SK-N-SH treated with all-trans-retinoic acid at 6 μM for 48 hours (cell line): ENCODE measurements around the gene FBLIM1.

Source experiments
- ATAC-seq: fragments of 200-7000 bp; cut with Tn5 transposase; 3 replicates; pipeline ENCODE4 v1.9.1; 2020; ENCODE audit warnings: mild to moderate bottlenecking, moderate library complexity
- BACH2 ChIP-seq: fragments of 250-450 bp; sonication (Bioruptor Pico); IDR thresholded peaks from 2 replicates; pipeline ENCODE4 v1.9.0; 2021; ENCODE audit warnings: mild to moderate bottlenecking, borderline replicate concordance
- CREB5 ChIP-seq: fragments of 250-450 bp; sonication (Bioruptor Pico); IDR thresholded peaks from 2 replicates; pipeline ENCODE4 v1.5.1; 2020; ENCODE audit warnings: low read depth, mild to moderate bottlenecking, moderate library complexity
- CSDC2 ChIP-seq: fragments of 250-450 bp; sonication (Bioruptor Pico); IDR thresholded peaks from 2 replicates; pipeline ENCODE4 v1.5.0; 2020; ENCODE audit warnings: mild to moderate bottlenecking, moderate library complexity
- CSRNP3 ChIP-seq: fragments of 250-450 bp; sonication (Bioruptor Pico); IDR thresholded peaks from 2 replicates; pipeline ENCODE4 v1.5.1; 2021; ENCODE audit warnings: mild to moderate bottlenecking, moderate library complexity
- ESRRG ChIP-seq: fragments of 250-450 bp; sonication (Bioruptor Pico); IDR thresholded peaks from 2 replicates; pipeline ENCODE4 v1.6.1; 2021; ENCODE audit warnings: mild to moderate bottlenecking
- ISL1 ChIP-seq: fragments of 250-450 bp; sonication (Bioruptor Pico); IDR thresholded peaks from 2 replicates; pipeline ENCODE4 v2.1.2; 2022; ENCODE audit warnings: mild to moderate bottlenecking, moderate library complexity
- OSR1 ChIP-seq: fragments of 250-450 bp; sonication (Bioruptor Pico); IDR thresholded peaks from 2 replicates; pipeline ENCODE4 v1.8.0; 2022; ENCODE audit warnings: moderate library complexity, mild to moderate bottlenecking, inconsistent platforms
- PATZ1 ChIP-seq: fragments of 250-450 bp; sonication (Bioruptor Pico); IDR thresholded peaks from 2 replicates; pipeline ENCODE4 v1.8.0; 2020; ENCODE audit warnings: mild to moderate bottlenecking, moderate library complexity, borderline replicate concordance
- POU6F1 ChIP-seq: fragments of 250-450 bp; sonication (Bioruptor Pico); IDR thresholded peaks from 2 replicates; pipeline ENCODE4 v1.8.0; 2021; ENCODE audit warnings: low read depth, mild to moderate bottlenecking, moderate library complexity, borderline replicate concordance
- RARB ChIP-seq: fragments of 250-450 bp; sonication (Bioruptor Pico); IDR thresholded peaks from 2 replicates; pipeline ENCODE4 v1.8.0; 2021; ENCODE audit warnings: mild to moderate bottlenecking, moderate library complexity
- SNAI2 ChIP-seq: fragments of 250-450 bp; sonication (Bioruptor Pico); IDR thresholded peaks from 2 replicates; pipeline ENCODE4 v1.5.0; 2020; ENCODE audit warnings: mild to moderate bottlenecking, moderate library complexity
- TCF4 ChIP-seq: fragments of 250-450 bp; sonication (Bioruptor Pico); IDR thresholded peaks from 2 replicates; pipeline ENCODE4 v1.8.0; 2021; ENCODE audit warnings: mild to moderate bottlenecking, moderate library complexity, borderline replicate concordance
- TOX ChIP-seq: fragments of 250-450 bp; sonication (Bioruptor Pico); IDR thresholded peaks from 2 replicates; pipeline ENCODE4 v1.8.0; 2021; ENCODE audit warnings: mild to moderate bottlenecking, moderate library complexity, borderline replicate concordance
- TSHZ2 ChIP-seq: fragments of 250-450 bp; sonication (Bioruptor Pico); IDR thresholded peaks from 2 replicates; pipeline ENCODE4 v1.5.0; 2020; ENCODE audit warnings: mild to moderate bottlenecking, moderate library complexity
- ZC3H10 ChIP-seq: fragments of 250-450 bp; sonication (Bioruptor Pico); IDR thresholded peaks from 2 replicates; pipeline ENCODE4 v1.5.1; 2021; ENCODE audit warnings: mild to moderate bottlenecking, moderate library complexity
- ZFP3 ChIP-seq: fragments of 250-450 bp; sonication (Bioruptor Pico); IDR thresholded peaks from 2 replicates; pipeline ENCODE4 v1.5.0; 2020; ENCODE audit warnings: mild to moderate bottlenecking, moderate library complexity
- ZFP30 ChIP-seq: fragments of 450-650 bp; formaldehyde crosslinking; IDR thresholded peaks from 2 replicates; pipeline ENCODE4 v1.5.0; 2022; ENCODE audit warnings: mild to moderate bottlenecking, moderate library complexity
- ZNF565 ChIP-seq: fragments of 450-650 bp; formaldehyde crosslinking; conservative IDR thresholded peaks from 2 replicates; pipeline ENCODE4 v1.5.0; 2020; ENCODE audit warnings: low read depth, mild to moderate bottlenecking, moderate library complexity
- ZNF70 ChIP-seq: fragments of 450-650 bp; formaldehyde crosslinking; IDR thresholded peaks from 2 replicates; pipeline ENCODE4 v1.5.0; 2020; ENCODE audit warnings: mild to moderate bottlenecking, moderate library complexity
- ZNF8 ChIP-seq: fragments of 450-650 bp; formaldehyde crosslinking; IDR thresholded peaks from 2 replicates; pipeline ENCODE4 v1.5.0; 2020; ENCODE audit warnings: mild to moderate bottlenecking, moderate library complexity

The FBLIM1 gene

GRCh38 chr1:15758343-15758931 lies at the start of gene FBLIM1:
Gene FBLIM1, plus strand, starts transcription at chr1:15758795. Its CDS starts 6,189 bp downstream, at chr1:15764984.
- ATAC-seq: peak; percentile 38
- TF ChIP-seq CREB5 (CRISPR knock-in tag): no peak

GRCh38 chr1:15709226-15709625 lies 49.4 kb upstream of the FBLIM1 start:
- TF ChIP-seq ZNF70 (CRISPR knock-in tag) (no peak), TCF4 (CRISPR knock-in tag) (no peak), ZFP30 (CRISPR knock-in tag) (no peak), ZNF8 (CRISPR knock-in tag) (no peak), OSR1 (no peak), ISL1 (CRISPR knock-in tag) (no peak), CSDC2 (no peak), ESRRG (no peak), BACH2 (CRISPR knock-in tag) (no peak), RARB (CRISPR knock-in tag) (no peak), TOX (CRISPR knock-in tag) (no peak), SNAI2 (CRISPR knock-in tag) (no peak)
- TF ChIP-seq, all 23 proteins: peak for 0
- no peak for ATAC-seq

- TF ChIP-seq CREB5 (CRISPR knock-in tag) (no peak), TSHZ2 (no peak), CSRNP3 (CRISPR knock-in tag) (no peak), ZFP3 (CRISPR knock-in tag) (no peak)
- ATAC-seq: no peak
Measured at GRCh38 chr1:15712168-15712567, 46.4 kb upstream of the FBLIM1 start.

GRCh38 chr1:15714406-15715136 lies 44.0 kb upstream of the FBLIM1 start:
- peak; percentile 50 for ATAC-seq
- no peak for TF ChIP-seq RARB (CRISPR knock-in tag)
- TF ChIP-seq ZC3H10 (CRISPR knock-in tag): no peak
- TF ChIP-seq CSDC2: no peak
- TF ChIP-seq ZFP3 (CRISPR knock-in tag): no peak
- TF ChIP-seq ISL1 (CRISPR knock-in tag): no peak
- TF ChIP-seq CSRNP3 (CRISPR knock-in tag): no peak
- TF ChIP-seq ZNF70 (CRISPR knock-in tag): no peak
- TF ChIP-seq ZNF565: no peak
- no peak for TF ChIP-seq POU6F1 (CRISPR knock-in tag)
- no peak for TF ChIP-seq BACH2 (CRISPR knock-in tag)
- TF ChIP-seq ZFP30 (CRISPR knock-in tag): no peak
- TF ChIP-seq TOX (CRISPR knock-in tag): no peak
- TF ChIP-seq TCF4 (CRISPR knock-in tag): no peak
- TF ChIP-seq ZNF8 (CRISPR knock-in tag): no peak
- no peak for TF ChIP-seq OSR1
- no peak for TF ChIP-seq SNAI2 (CRISPR knock-in tag)
- TF ChIP-seq PATZ1 (CRISPR knock-in tag): no peak
- no peak for TF ChIP-seq CREB5 (CRISPR knock-in tag)
